SU-DHL-6 (cell line): ENCODE results near the gene ABCB8.

Experiments
- EZH2phosphoT487 ChIP-seq: fragments of 200-600 bp; sonication (generic), shearing (Covaris generic); conservative IDR thresholded peaks from 2 replicates; pipeline ENCODE4 v1.6.1; 2018; ENCODE audit warnings: mild to moderate bottlenecking, antibody characterized with exemption, low read length, moderate library complexity, mixed read lengths
- TF ChIP-seq, protein P1 (sequence below): fragments of 200-600 bp; sonication (generic); IDR thresholded peaks from one replicate; pipeline ENCODE4 v1.5.1; 2017; ENCODE audit warnings: antibody characterized with exemption, mild to moderate bottlenecking, low read length, moderate library complexity; ENCODE audit not compliant: insufficient read depth, poor library complexity, severe bottlenecking

DNA sequence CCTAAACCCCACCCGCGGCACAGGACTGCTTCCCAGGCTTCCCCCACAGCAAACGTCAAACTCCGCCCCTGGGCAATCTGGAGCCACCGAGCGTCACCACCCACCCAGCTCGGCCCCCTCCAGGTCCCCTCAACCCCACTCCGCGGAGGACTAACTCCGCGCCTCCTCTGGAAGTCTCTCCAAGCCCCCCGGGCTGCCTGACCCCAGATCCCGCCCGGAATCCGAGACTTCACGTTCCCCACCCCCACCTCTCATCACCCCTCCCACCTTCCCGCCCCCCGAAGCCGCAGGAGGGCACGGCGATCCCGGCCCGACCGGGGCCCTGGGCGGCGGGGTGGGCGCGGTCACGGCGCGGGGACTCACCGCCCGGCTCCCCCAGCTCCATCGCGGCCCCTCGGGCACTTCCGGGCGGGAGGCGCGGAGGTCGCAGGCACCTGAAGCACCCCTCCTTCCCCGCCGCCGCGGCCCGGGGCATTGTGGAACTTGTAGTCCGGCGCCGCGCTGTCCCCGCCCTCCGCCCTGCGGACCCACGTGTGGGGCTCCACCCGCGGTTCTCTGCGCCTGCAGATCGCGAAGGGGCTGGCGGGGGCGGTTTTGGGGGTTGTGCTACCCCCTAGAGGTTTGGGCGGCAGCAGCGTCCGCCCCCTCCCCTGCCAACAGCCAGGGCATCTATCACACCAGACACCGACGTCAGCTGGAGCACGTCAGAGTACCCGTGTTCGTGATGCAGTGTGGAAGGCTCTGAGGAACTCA is 55.0 kb downstream of the ABCB8 start, which contains the start of gene TMUB1:
- TF ChIP-seq, protein P1, sequence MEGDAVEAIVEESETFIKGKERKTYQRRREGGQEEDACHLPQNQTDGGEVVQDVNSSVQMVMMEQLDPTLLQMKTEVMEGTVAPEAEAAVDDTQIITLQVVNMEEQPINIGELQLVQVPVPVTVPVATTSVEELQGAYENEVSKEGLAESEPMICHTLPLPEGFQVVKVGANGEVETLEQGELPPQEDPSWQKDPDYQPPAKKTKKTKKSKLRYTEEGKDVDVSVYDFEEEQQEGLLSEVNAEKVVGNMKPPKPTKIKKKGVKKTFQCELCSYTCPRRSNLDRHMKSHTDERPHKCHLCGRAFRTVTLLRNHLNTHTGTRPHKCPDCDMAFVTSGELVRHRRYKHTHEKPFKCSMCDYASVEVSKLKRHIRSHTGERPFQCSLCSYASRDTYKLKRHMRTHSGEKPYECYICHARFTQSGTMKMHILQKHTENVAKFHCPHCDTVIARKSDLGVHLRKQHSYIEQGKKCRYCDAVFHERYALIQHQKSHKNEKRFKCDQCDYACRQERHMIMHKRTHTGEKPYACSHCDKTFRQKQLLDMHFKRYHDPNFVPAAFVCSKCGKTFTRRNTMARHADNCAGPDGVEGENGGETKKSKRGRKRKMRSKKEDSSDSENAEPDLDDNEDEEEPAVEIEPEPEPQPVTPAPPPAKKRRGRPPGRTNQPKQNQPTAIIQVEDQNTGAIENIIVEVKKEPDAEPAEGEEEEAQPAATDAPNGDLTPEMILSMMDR: no peak
- TF ChIP-seq EZH2phosphoT487: no peak
